HG03442 (cell line): ENCODE data around the gene RNF144A.

ENCODE experiments used
- ATAC-seq: cut with Tn5 transposase; IDR thresholded peaks from one replicate; pipeline ENCODE4 v1.9.1; 2021; ENCODE audit warnings: mild to moderate bottlenecking, moderate library complexity; ENCODE audit not compliant: unreplicated experiment

Gene RNF144A

DNA sequence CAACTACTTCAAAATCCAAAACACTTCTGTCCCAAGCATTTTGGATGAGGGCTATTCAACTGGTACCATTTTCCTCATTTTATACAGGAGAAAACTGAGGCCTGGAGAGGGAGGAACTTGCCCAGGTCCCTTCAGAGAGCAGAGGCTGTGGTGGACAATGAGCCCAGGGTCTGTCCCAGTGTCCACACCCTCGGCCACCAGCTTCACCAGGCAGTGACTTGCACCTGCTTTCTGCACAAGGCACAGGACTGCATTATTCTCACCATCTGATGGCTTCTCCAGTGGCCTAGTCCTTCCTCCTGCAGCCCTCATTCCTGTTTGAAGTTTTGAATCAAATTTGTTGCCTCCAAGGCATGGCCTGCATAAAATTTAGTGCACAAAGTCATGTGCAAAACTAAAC is 53.3 kb downstream of the RNF144A start:
- ATAC-seq, result no peak

- no peak for ATAC-seq
Observed at GRCh38 chr2:6970976-6971480, 53.8 kb downstream of the RNF144A start.

DNA sequence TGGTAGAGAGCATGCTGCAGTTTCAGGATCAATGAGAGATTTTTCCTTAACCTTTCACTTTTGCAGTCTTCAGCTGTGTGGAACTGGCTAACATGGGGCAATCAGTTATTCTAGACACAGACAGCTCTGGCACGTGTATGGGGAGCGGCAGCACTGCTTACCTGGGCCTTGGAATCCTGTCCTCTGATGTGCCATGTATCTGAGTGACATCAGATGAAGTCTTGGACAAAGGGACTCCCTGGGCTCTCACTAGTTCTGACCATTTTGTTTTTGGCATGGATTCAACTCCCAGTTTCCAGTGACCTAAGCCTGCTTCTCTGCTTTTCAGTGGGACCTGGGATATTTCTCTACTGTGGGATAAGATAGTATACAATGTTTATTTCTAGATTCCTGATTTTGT is 54.3 kb downstream of the RNF144A start:
- ATAC-seq, result no peak

- ATAC-seq, result no peak
Observed at GRCh38 chr2:6972067-6972710, 55.0 kb downstream of the RNF144A start.

GRCh38 chr2:6973895-6974545 is 56.8 kb downstream of the RNF144A start:
- no peak for ATAC-seq

GRCh38 chr2:6975988-6976387 is 58.8 kb downstream of the RNF144A start:
- no peak for ATAC-seq

DNA sequence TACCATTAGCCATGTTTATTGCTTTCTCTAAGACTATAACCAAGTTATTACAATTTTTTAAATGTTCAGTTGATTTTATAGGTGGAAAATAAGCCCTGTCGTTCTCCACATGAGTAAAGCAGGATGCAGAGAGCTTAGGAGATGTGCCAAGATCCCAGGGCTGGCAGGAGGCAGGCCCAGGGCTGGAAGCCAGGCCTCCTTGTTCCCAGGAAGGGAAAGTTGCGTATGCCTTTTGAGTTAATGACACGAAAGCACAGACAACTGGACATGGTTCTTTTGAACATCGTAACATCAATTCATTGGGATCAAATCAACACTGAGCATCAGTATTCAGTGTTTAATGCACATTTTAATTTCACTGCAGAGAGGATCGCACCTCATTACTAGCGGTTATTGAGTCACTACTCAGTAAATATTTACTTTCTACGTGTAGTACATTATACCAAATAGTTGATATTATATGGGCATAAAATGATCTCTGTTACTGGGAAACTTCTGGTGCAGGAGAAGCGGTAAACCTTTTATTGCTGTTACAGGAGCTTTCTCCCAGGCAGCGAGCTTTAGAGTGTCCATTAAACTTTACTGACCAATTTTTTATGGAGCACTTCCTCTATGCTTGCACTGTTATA is 60.0 kb downstream of the RNF144A start:
- no peak for ATAC-seq

DNA sequence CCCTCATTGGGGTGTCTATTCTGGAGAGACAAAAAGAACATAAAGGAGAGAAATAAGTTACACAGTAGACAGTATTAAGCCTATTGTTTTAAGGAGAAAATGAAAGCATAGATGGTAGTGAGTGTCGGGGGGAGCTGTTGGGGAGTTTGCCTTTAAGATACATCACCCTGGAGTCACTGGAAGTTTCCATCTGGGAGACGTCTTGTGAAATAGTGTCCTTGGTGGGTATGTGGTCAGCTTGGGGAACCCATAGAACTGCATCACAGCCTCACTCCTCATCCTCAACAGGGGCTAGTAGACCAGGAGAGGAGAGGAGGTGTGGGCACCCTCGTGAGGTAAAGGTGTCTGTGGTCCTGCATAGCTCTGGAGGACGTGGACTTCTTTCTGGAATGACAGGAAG is 60.6 kb downstream of the RNF144A start:
- no peak for ATAC-seq

GRCh38 chr2:6978991-6979390 is 61.8 kb downstream of the RNF144A start:
- no peak for ATAC-seq

DNA sequence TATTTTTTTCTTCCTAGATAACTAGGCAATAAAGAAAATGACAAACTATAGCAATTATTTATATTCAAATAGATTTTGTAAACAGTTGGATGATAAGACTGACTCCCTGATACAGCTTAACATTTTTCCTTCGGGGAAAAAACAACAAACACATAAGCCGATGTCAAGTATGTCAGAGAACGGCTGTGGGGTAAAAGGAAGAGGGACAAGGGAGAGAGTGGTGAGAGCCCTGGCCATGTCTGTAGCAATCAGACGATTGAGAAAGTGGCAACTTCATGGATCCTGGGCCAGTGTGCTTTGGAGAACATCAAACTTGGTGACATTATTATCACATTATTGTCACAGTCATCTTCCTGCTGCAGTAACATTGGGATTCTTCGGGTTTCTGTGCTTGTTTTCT is 65.2 kb downstream of the RNF144A start:
- no peak for ATAC-seq

DNA sequence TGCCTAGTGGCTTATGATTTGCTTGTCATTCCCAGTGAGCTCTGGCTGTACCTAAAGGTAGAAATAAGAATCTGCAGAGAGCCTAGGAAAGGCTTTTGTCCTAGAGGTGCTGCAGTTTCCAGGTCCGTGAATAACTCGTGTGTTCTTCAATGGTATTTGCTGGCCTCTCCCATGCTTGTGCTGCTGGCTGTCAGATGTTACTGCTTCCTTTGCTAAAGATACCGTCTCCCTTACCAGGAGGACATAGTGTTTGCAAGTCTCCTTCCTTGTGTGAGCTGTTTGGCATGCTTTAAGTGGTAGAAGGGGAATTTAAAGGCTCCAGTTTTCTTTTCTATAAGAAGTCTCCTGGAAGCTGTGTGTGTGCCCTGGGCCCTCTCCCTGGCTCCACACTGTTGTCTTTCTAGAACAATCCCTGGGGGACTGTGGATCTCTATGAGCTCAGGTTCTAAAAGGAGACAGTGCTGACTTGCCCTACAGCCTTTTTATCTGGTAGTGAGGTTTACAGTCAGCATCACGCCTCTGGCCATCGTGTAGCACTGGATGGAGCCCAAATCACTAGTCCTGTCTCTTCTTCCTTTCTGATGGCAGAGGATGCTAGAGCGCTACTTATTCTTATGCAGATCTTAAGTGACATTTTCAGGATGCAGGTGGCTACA is 65.8 kb downstream of the RNF144A start:
- ATAC-seq, result no peak

- ATAC-seq, result no peak
Observed at GRCh38 chr2:6986301-6986911, 69.2 kb downstream of the RNF144A start.

DNA sequence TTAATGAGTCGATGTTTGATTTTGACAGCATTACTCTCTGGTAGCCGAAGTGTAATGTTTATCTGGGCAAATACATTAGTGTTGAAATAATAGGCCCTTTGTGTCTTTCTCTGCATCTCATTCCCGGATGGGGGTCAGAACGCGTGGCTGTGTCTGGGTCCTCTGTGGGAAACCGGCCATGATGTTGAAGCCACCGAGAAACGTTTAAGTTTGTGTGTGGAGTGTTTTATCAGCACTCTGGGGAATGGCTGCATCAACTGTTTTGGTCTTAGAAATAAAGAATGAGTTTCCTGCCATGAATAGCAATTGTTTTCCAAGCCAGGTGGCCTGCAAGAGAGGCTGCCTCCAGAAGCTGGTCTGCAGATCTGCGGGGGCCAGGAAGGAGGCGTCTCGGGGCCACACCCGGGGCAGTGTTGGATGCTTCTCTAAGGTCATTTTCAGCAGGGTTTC is 69.7 kb downstream of the RNF144A start:
- no peak for ATAC-seq

- ATAC-seq, result no peak
Observed at GRCh38 chr2:6990871-6991270, 73.7 kb downstream of the RNF144A start.

DNA sequence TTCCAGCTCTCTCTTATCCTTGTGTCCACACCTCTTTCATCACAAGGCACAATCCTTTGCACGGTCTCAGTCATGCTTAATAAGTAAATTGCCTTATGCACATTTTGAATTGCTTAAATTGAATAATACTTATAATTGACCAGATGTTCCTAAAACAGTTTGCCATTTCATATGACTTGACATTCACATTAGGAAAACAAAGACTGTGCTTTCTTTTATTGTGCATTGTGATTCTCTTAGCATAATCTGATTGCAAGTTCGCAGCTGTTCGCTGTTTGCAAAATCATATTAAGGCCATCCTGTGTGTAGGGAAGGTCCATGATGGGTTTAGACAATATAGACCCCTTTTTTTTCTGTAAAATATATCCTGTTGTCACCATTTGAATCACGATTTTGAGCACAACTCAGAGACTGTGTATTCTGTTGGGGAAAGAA is 75.6 kb downstream of the RNF144A start:
- no peak for ATAC-seq

- ATAC-seq, result no peak
Observed at GRCh38 chr2:6993229-6993640, 76.0 kb downstream of the RNF144A start.

DNA sequence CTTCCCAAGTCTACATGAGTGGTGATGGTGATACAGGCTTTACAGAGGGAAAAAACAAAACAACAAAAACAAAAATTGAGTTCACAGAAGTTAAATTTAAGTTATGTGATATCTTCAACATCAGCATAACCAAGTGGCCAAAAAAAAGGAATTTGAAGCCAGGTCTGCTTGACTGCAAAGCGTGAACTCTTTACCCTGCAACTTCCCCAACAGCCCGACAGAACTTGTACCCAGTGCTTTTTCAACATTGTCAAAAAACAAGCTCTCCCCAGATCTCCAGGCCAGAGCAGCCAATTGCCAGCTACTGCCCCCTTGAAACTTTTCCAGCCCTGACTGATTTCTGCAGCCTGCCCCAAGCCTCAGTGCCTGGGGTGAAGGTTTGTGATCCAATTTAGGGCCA is 76.7 kb downstream of the RNF144A start:
- ATAC-seq, result no peak

GRCh38 chr2:6994536-6995128 is 77.4 kb downstream of the RNF144A start:
- ATAC-seq, result no peak

GRCh38 chr2:6995391-6996097 is 78.3 kb downstream of the RNF144A start:
- ATAC-seq, result no peak
